Measurements from ENCODE around the gene HHATL.

The HHATL gene

DNA sequence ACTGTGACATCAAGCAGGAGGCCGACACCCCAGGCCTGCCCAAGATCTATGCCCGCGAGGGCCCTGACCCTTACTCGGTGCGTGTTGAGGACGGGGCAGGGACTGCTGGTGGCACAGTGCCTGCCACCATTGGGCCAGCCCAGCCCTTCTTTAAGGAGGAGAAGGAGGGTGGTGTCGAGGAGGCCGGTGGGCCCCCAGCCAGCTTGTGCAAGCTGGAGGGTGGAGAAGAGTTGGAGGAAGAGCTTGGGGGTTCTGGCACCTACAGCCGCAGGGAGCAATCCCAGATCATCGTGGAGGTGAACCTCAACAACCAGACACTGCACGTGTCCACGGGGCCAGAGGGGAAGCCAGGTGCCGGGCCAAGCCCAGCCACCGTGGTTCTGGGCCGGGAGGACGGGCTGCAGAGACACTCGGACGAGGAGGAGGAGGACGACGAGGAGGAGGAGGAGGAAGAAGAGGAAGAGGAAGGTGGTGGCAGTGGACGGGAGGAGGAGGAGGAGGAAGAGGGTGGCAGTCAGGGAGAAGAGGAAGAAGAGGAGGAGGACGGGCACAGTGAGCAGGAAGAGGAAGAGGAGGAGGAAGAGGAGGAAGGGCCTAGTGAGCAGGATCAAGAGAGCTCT, 43.7 kb downstream of the HHATL start:
- TF ChIP-seq, protein P1, sequence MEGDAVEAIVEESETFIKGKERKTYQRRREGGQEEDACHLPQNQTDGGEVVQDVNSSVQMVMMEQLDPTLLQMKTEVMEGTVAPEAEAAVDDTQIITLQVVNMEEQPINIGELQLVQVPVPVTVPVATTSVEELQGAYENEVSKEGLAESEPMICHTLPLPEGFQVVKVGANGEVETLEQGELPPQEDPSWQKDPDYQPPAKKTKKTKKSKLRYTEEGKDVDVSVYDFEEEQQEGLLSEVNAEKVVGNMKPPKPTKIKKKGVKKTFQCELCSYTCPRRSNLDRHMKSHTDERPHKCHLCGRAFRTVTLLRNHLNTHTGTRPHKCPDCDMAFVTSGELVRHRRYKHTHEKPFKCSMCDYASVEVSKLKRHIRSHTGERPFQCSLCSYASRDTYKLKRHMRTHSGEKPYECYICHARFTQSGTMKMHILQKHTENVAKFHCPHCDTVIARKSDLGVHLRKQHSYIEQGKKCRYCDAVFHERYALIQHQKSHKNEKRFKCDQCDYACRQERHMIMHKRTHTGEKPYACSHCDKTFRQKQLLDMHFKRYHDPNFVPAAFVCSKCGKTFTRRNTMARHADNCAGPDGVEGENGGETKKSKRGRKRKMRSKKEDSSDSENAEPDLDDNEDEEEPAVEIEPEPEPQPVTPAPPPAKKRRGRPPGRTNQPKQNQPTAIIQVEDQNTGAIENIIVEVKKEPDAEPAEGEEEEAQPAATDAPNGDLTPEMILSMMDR (IDR thresholded peaks at IDR 0.05; ENCODE audit: insufficient read depth, low read depth, low read length, missing control alignments): no peak
- DNase-seq (ENCODE audit: low read depth): no peak
- H3K4me3 ChIP-seq (ENCODE audit: low read length): no peak overlapping the region

DNA sequence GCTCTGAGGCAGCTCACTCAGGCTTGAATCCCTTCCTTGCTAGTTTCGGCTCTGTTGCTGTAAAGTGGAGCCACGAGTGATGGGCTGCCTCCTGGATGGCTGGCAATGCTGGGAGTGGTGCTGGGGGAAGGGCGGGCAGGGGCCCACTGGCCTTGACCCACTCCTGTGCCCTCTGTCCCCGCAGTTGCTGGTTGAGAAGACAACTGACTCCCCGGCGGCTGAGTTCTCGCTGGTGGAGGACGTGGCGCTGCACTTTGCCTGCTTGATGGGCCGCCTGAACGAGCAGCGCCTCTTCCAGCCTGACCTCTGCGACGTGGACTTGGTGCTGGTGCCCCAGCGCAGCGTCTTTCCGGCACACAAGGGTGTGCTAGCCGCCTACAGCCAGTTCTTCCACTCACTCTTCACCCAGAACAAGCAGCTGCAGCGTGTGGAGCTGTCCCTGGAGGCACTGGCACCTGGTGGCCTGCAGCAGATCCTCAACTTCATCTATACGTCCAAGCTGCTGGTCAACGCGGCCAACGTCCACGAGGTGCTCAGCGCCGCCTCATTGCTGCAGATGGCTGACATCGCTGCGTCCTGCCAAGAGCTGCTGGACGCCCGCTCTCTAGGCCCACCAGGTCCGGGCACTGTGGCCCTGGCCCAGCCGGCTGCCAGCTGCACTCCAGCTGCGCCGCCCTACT, 44.4 kb downstream of the HHATL start:
- DNase-seq (ENCODE audit: low read depth): no peak
- TF ChIP-seq, protein P1 (IDR thresholded peaks at IDR 0.05; ENCODE audit: insufficient read depth, low read depth, low read length, missing control alignments): no peak
- no peak overlapping the region for H3K4me3 ChIP-seq (ENCODE audit: low read length)

DNA sequence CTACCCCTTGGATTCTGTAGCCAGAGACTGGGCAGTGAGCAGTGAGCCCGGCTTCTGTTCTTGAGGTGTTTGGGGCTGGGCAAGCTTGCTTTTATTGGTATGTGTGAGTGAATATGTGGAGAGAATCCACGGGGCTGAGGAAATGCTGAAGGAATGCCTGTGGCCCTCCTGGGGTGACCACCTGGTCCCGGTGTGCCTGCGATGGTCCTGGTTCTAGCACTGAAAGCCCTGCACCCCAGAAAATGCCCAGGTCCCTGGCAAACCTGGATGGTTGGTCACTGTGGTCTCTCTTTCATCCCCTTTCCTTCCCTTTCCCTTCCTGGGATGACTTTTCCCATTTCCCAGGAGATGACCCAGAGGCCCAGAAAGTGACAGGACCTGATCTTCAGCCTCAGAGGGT, 44.9 kb downstream of the HHATL start:
- no peak for DNase-seq (ENCODE audit: low read depth)
- TF ChIP-seq, protein P1 (IDR thresholded peaks at IDR 0.05; ENCODE audit: insufficient read depth, low read depth, low read length, missing control alignments): no peak
- H3K4me3 ChIP-seq (ENCODE audit: low read length): no peak overlapping the region

GRCh38 chr3:42656680-42657610, 45.7 kb downstream of the HHATL start:
- H3K4me3 ChIP-seq (ENCODE audit: low read length): no peak overlapping the region
- TF ChIP-seq, protein P1 (IDR thresholded peaks at IDR 0.05; ENCODE audit: insufficient read depth, low read depth, low read length, missing control alignments): no peak
- DNase-seq (ENCODE audit: low read depth): no peak

DNA sequence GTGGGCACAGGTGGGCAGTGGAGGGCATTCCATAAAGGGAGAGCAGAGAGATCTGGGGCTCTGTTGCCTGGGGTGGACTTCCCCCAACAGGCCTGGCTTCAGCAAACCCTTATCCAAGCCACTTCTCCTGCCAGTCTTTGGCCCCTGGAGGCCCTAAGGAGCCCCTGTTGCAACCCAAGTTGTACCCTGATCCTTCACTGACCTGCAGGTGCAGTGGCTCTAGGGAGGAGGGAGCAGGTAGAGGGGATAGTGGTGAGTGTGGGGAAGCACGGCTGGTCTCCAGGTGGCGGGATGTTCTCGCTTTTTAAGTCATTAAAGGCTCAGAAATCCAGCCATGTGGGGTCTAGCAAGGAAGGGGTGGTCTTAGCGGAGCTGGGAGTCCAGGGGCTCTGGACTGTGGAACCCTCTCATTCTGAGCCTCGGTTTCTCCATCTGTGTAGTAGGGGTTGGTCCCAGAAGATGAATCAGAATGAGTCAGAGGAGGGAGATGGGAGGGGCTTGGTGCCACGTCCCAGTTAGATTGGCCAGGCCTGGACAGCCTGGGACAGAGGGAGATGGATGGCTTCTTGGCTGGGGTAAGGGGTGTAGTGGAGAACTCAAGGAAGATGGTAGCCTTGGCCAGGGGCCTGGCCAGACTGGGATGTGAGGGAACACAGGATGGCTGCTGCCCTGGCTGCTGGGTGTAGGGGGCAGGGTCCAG, 46.5 kb downstream of the HHATL start:
- TF ChIP-seq, protein P1 (IDR thresholded peaks at IDR 0.05; ENCODE audit: insufficient read depth, low read depth, low read length, missing control alignments): no peak
- DNase-seq (ENCODE audit: low read depth): peak; percentile 48
- H3K4me3 ChIP-seq (ENCODE audit: low read length): no peak overlapping the region

DNA sequence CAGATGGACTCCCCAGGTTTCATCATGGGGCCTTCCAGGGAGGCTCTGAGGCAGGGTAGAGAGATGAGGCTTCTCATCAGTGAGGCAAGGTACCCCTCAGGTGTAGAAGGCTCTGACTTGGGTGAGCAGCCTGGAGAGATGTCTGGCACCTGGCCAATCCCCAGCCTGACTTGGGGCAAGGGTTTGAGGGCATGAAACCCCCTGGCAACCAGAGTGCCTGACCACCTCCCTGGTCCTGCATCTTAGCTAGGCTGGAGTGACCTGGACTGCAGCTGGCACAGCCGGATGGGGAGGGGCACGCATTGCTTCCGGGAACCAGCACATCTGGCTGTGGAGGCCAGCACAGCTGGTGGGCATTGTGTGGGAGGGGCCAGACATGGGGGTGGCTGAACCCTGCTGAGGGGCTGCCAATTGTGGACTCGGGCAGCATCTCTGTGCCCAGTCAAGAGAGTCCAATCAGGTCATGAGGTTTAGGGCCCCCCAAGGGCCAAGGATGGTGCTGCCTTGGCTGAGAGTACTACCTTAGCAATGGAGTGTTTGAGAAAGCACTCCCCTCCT, 47.2 kb downstream of the HHATL start:
- TF ChIP-seq, protein P1 (IDR thresholded peaks at IDR 0.05; ENCODE audit: insufficient read depth, low read depth, low read length, missing control alignments): no peak
- DNase-seq (ENCODE audit: low read depth): no peak
- peak overlapping the region; percentile 76 for H3K4me3 ChIP-seq (ENCODE audit: low read length)
